Measurements from ENCODE around the gene CUL5.

GRCh38 chr11:108135845-108136544 lies 127.3 kb downstream of the CUL5 start:
- TF ChIP-seq ARNT (IDR thresholded peaks at IDR 0.05) (no peak), SUZ12 (IDR thresholded peaks at IDR 0.05) (no peak), FOXA1 (IDR thresholded peaks at IDR 0.05) (no peak), NFRKB (IDR thresholded peaks at IDR 0.05) (no peak), BHLHE40 (IDR thresholded peaks at IDR 0.05; ENCODE audit: borderline replicate concordance) (no peak), ELF4 (IDR thresholded peaks at IDR 0.05) (no peak), LEF1 (IDR thresholded peaks at IDR 0.05; ENCODE audit: borderline replicate concordance) (no peak), SP1 (IDR thresholded peaks at IDR 0.05) (no peak), FOXM1 (IDR thresholded peaks at IDR 0.05; ENCODE audit: borderline replicate concordance) (no peak), FOXK2 (IDR thresholded peaks at IDR 0.05) (no peak)

All from HEK293T (cell line).